Transverse colon (tissue), 4 donors: ENCODE data around the gene MBD3L1.

Experiments used
- CTCF ChIP-seq, 5 experiments: fragments of 200-600 bp in 3 of 5; fragments of 450-650 bp in 2 of 5; sonication (generic) in 3 of 5; IDR thresholded peaks; 1 replicate in 2 of 5; 2 replicates in 3 of 5; pipeline ENCODE4 v1.5.1; 2016 to 2017; ENCODE audit warnings: antibody characterized with exemption in 5 of 5, inconsistent platforms in 3 of 5, mild to moderate bottlenecking in 2 of 5, moderate library complexity in 1 of 5
- EP300 ChIP-seq: sonication (generic); formaldehyde crosslinking; IDR thresholded peaks from one replicate; pipeline ENCODE4 v1.6.1; 2017; ENCODE audit warnings: antibody characterized with exemption, low read depth
- POLR2AphosphoS5 ChIP-seq, 3 donors: sonication (generic); formaldehyde crosslinking; IDR thresholded peaks; one replicate each; pipeline ENCODE4 v1.6.1; 2016; ENCODE audit warnings: antibody characterized with exemption in 3 of 3

- no peak for TF ChIP-seq CTCF (IDR thresholded peaks at IDR 0.05)
- no peak for TF ChIP-seq POLR2AphosphoS5 (IDR thresholded peaks at IDR 0.05)
- TF ChIP-seq EP300 = no peak
Measured at GRCh38 chr19:8826371-8826770, 5.8 kb upstream of the MBD3L1 start.
